Hepatocyte (in vitro differentiated cells): ENCODE measurements around the gene NUF2.

ENCODE experiments used
- CTCF ChIP-seq: fragments of 200-600 bp; sonication (generic); IDR thresholded peaks from 2 replicates; pipeline ENCODE4 v1.5.1; 2016; ENCODE audit warnings: antibody characterized with exemption, mild to moderate bottlenecking; ENCODE audit not compliant: poor library complexity
- EZH2 ChIP-seq: fragments of 200-600 bp; sonication (generic); IDR thresholded peaks from 2 replicates; pipeline ENCODE4 v1.6.1; 2016; ENCODE audit warnings: antibody characterized with exemption, mild to moderate bottlenecking, borderline replicate concordance

- TF ChIP-seq CTCF (no peak), EZH2 (no peak)
Observed at GRCh38 chr1:163388970-163389369, 67.2 kb downstream of the NUF2 start.
